HL-60 (cell line): ENCODE data around the gene VPS13D.

Experiments used
- DNase-seq, 2 experiments: peaks; one replicate each; pipeline ENCODE4 v3.0.0-alpha.2; 2010 to 2020; ENCODE audit warnings: low read depth in 1 of 2, low spot score in 1 of 2
- H3K27ac ChIP-seq: fragments of 250-450 bp; sonication (Bioruptor Pico); replicated peaks from 2 replicates; pipeline ENCODE4 v1.5.1; 2020; ENCODE audit warnings: mild to moderate bottlenecking, moderate library complexity
- H3K27me3 ChIP-seq: fragments of 250-450 bp; sonication (Bioruptor Pico); 2 replicates; pipeline ENCODE4 v1.5.1; 2021; ENCODE audit warnings: mild to moderate bottlenecking, moderate library complexity; ENCODE audit not compliant: insufficient read depth, poor library complexity, severe bottlenecking
- H3K4me3 ChIP-seq: replicated peaks from 2 replicates; pipeline ENCODE4 v1.5.1; 2011; ENCODE audit warnings: mild to moderate bottlenecking, control low read depth, low read length; ENCODE audit not compliant: insufficient read depth
- CTCF ChIP-seq: IDR thresholded peaks from one replicate; pipeline ENCODE4 v1.5.1; 2011; ENCODE audit warnings: low read length, control low read depth, inconsistent platforms; ENCODE audit not compliant: insufficient read depth
- GABPA ChIP-seq: IDR thresholded peaks from 2 replicates; pipeline ENCODE4 v1.6.1; 2012; ENCODE audit warnings: low read depth
- POLR2AphosphoS5 ChIP-seq: IDR thresholded peaks from 2 replicates; pipeline ENCODE4 v1.6.1; 2012; ENCODE audit warnings: low read depth
- REST ChIP-seq: IDR thresholded peaks from 2 replicates; pipeline ENCODE4 v1.6.1; 2012; ENCODE audit warnings: low read depth; ENCODE audit not compliant: insufficient replicate concordance
- SPI1 ChIP-seq: IDR thresholded peaks from 2 replicates; pipeline ENCODE4 v1.6.1; 2012; ENCODE audit warnings: low read depth, mild to moderate bottlenecking, borderline replicate concordance

Gene VPS13D

GRCh38 chr1:12491656-12492055 lies 261.8 kb downstream of the VPS13D start:
- DNase-seq = no peak
- no peak overlapping the region for H3K4me3 ChIP-seq
- H3K27me3 ChIP-seq = no peaks in the 10 kb centered on the region
- TF ChIP-seq REST = no peak
- no peak for TF ChIP-seq GABPA
- no peak for TF ChIP-seq SPI1
- no peak for TF ChIP-seq CTCF
- no peak for TF ChIP-seq POLR2AphosphoS5
- no peak overlapping the region for H3K27ac ChIP-seq

GRCh38 chr1:12495725-12496124 lies 265.9 kb downstream of the VPS13D start:
- Histone ChIP-seq H3K27ac (no peak overlapping the region), H3K27me3 (no peaks in the 10 kb centered on the region), H3K4me3 (no peak overlapping the region)
- DNase-seq = no peak
- TF ChIP-seq POLR2AphosphoS5 (no peak), GABPA (no peak), REST (no peak), SPI1 (no peak), CTCF (no peak)

- Histone ChIP-seq H3K27me3 (no peaks in the 10 kb centered on the region), H3K27ac (no peak overlapping the region), H3K4me3 (no peak overlapping the region)
- no peak for DNase-seq
- TF ChIP-seq GABPA = no peak
- no peak for TF ChIP-seq REST
- TF ChIP-seq SPI1 = no peak
- no peak for TF ChIP-seq CTCF
- TF ChIP-seq POLR2AphosphoS5 = no peak
Observed at GRCh38 chr1:12496154-12496961, 266.5 kb downstream of the VPS13D start.
